Stimulated activated CD4-positive, alpha-beta T cell treated with anti-CD3 and anti-CD28 coated beads, Interleukin-4, amount 100 ng/mL, for 4 hours (primary cell): ENCODE results near the gene FARP1.
"Not testable (repeated sequence)": the region's sequence is repeated elsewhere in the genome, so short reads cannot be mapped to it uniquely, and the experiment has no call there.

Experiments used
- DNase-seq, 2 experiments: peaks; one replicate each; pipeline ENCODE4 v3.0.0-alpha.2; 2020

FARP1 gene

DNA sequence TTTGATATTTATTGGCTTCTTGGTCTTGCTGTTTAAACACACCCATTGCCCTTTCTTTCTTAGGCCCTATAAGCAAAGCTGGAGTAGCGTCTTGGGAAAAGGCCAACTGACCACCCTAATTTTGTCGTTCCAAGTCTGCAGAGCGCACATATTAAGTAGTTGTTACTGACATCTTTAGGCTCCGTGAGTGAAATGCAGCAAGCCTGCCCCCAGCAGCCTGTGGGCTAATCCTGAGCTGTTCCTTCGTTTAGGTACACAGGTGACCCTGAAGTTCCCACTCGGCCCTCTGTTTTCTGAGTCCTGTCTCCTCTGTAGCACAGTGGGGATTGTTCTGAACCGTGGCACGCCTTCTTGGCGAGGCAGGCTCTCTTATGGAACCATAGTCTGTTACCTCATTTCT is 263.5 kb downstream of the FARP1 start:
- no peak for DNase-seq

DNA sequence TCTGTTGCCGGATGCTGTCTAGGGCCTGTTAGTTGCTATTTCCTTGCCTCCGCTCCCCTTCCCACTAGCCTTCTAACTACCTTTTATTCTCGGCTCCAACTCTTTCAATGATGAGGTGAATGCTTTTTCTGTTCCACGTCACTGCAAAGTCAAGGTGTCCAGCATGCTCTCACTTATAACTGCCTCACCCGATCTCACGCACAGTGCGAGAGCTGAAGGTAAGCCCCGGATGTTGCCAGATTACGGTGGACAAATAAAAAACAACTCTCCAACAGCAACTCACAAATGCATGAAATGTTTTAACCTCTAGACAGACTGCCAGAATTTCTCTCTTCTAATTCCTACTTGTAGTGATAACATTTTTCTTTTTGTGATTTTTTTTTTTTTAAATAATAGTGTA is 264.1 kb downstream of the FARP1 start:
- DNase-seq = no peak

GRCh38 chr13:98407575-98407974 is 264.7 kb downstream of the FARP1 start:
- DNase-seq = no peak

GRCh38 chr13:98409281-98409680 is 266.4 kb downstream of the FARP1 start:
- DNase-seq = no peak

DNA sequence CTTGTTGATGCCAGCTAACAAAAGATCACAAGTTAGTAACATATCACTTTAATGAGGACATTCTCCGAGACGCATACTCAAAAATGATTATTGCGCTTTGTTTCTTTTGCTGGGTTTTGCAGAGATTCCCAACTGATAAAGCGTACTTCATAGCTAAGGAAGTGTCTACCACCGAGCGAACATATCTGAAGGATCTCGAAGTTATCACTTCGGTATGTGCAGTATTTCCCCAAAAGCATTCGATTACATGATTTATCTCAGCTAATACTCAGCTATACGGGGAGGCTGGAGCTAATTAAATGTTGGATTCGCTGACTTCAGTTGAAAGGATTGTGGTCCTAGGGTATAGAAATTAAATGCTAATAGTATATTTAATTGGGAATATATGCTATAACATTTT is 267.7 kb downstream of the FARP1 start:
- no peak for DNase-seq

DNA sequence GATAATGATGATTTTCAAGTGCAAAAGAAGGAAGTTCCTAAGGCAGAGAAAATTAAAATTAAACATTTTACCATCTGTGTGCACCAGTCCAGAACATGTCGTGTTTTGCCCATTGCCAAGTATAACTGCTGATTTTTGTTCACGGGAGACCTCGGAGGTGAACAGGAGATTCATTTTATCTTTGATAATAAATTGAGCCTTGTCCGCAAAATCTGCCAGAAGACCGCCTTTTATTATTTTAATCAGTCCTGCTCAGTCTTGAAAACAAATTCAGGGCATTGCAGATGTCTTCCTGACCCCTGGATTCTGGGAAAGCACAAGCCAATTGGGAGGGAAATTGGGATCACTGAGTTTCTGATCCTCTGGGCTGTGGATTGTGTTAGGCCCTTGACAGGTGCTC is 268.1 kb downstream of the FARP1 start:
- no peak for DNase-seq

DNA sequence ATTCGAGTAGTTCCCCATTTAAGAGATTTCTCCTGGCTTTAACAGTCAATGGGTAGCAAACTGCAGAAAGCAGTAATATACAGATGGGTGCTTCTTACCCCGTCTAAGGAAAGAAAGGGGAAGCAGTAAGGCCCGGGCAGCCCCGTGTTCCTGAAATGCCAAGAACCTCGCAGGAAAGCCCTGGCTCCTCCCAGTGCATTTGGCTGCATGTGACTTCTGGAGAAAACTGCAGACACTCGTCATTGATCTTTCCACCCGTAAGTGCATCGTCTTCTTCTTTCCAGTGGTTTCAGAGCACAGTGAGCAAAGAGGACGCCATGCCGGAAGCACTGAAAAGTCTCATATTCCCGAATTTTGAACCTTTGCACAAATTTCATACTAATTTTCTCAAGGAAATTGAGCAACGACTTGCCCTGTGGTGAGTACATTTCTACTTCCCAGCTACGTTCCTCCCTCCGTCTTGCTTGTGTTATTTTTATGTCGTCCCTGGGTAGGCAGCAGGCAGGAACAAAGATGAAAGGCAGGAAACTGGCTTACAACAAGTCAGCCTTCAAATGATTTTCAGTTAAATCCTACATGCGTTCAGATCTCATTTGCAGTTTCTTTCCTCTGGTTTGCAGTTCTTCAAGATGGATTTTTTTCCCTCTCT is 268.8 kb downstream of the FARP1 start:
- no peak for DNase-seq

- not testable (repeated sequence) for DNase-seq
Measured at GRCh38 chr13:98413278-98413677, 270.4 kb downstream of the FARP1 start.

GRCh38 chr13:98413796-98414195 is 270.9 kb downstream of the FARP1 start:
- DNase-seq = no peak

DNA sequence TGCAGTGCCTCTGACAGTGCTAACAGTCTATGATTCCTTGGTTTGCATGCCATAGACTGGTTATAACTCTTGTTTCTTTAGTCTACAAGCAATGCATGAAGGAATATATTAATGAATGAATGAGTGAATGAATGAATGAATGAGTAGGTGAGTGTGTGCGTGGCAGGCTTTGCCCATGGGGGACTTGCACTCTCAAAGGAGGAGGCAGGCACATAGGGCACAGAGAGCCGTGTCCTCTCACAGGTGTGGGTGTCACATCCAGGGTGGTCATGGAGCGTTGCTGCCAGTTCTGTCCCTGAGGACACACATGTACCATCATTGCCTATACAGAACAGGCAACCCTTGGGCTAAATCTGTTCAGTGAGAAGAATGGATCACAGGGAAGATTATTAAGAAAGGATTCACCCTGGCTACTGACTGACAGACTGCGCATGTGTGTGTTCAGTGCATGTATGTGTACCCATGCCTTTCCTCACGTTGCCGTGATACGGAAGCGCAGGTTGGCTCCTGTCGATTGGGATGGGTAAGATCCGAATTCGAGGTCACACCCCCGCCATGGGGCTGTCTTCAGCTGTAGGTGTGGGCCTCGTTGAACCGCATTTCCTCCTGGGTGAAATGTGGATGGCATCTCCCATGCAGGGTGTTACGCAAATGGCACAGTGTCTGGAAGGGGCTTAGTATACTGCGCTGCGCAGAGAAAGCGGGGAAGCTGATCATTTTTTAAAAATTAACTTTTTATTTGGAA is 272.6 kb downstream of the FARP1 start:
- no peak for DNase-seq

DNA sequence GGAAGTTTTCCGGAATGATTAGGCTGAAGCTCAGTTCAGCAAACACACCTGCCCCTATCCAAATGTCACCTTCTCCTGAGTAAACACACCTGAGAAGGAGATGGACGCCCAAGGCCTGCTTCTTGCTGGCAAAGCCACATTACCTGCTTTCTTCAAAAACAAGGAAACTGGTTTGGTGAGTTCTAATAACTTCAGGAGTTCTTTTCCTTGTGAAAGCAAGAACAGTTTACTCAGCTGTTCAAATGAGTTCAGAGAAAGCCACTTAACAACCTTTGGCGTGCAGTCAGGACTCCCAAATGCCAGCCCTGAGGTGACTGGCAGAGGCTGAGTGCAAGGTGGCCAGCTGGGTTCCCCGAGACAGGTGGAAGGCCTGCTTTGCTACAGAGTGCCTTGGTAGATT is 273.5 kb downstream of the FARP1 start:
- no peak for DNase-seq

DNA sequence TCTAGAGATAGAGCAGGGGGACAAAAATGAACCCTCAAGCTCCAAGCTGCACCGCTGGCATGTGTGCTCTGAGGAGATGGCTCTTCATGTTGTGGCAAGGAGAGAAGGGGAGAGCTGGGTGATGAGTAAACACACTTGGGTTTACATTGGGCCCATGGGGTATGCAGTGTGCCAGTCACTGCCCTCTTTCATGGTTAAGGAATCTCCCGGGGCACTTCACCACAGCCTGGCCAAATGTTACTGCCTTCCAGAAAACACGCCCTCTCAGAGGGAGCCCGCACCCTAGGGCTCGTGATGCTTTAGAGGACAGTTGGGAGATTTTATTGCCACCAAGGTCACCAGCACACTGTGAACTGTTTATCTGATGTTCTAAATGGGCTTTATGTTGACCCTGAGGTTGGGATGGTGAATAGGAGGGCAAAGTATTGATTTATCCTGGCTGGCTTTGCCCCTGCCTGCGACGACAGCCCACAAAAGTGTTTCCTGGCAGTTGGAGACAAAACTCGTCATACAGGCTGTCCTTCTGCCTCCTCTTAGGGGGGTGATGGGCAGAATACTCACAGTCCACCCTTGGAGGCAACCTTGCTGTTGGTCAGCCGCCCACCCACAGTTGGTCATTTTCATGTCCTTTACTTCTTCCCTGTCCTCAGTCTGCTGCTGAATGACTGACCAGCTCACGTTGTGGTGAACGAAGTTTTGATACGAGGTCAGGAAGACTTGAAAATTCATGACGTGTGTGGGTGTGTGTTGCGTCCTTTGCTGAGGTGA is 277.1 kb downstream of the FARP1 start:
- DNase-seq = no peak

GRCh38 chr13:98420554-98421175 is 277.8 kb downstream of the FARP1 start:
- DNase-seq = no peak

GRCh38 chr13:98422046-98422445 is 279.2 kb downstream of the FARP1 start:
- no peak for DNase-seq

DNA sequence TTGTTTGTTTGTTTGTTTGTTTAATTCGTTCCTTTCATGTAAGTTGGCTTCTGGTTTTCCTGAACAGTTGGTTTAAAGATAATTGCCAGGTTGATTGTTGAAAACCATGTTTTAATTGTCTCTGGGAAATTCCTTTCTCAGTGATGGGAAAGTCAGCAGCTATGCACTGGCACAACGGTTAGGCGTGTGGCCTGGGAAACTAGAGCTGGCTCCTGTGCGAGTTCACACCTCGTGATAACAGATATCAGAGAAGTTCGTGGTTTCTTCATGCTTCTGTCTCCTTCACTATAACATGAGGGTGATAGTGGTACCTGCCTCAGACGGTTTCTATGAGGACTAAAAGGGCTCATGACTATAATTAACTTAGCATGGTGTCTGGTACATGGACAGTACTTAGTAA is 280.5 kb downstream of the FARP1 start:
- DNase-seq = no peak

DNA sequence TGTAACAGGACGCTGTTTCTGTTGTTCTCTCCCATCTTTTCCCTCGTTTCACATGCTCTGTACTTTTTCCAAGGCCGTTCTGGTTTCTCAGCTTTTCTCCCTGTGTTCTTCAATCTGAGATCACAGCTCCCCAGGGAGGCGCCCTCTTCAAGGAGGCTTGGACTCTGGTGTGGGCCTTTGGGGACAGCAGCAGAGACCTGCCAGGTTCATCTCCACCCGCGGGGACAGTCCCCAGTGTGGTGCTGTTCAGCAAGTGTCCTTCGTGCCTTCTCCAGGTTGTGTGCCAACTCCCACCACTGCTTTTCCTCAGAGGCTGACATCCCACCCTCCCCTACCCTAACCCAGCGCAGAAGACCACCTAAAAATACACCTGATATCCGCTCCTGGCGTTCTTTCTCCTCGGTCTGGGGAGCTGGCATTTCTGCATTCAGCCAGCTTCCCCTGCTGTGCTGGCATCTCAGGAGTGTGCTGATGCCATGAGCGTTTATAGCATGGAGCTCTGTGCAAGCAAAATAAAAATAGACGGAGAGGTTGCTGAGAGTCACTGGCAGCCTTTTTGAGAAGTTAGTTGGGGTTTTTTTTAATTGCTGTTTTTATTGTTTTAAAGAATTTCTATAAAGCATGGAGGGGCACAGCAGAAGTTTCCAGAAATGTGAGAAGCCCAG is 284.6 kb downstream of the FARP1 start:
- DNase-seq = no peak

- no peak for DNase-seq
Measured at GRCh38 chr13:98428256-98428966, 285.5 kb downstream of the FARP1 start.

DNA sequence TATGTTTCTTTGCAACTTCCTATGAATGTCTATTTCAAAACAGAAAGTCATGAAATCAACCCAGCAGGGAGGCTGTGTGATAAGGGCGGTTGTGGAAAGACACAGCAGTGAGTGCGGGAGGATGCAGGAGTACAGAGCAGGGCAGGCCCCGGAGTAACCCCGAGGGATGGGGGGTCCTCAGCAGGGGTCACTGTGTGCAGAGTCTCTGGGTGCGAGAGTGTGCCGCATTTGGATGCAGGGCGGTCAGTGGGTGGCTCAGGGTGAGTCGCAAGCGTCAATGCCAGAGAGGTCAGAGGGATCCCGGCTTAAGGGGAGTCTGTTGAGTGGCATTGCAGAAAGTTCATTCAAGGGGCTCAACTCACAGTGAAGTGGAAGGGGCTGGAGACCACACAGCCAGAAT is 286.2 kb downstream of the FARP1 start:
- DNase-seq = no peak

DNA sequence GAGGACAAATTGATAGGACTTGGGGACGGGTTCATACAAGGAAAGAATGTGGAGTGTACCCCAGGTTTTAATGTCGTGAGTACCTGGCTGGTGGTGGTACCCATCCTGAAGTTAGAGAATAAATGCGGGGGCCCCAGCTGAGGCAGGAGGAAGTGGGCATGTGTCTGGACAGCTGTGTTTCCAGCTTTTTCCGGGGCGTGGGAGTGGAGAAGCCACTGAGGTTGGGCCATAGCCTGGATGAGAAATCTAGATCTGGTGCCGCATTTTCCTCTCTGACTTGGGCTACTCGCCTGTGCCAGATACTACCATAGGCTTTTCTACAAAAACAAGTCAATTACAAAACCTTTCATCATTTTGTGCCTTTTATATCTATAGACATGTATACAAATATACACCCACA is 286.6 kb downstream of the FARP1 start:
- no peak for DNase-seq

DNA sequence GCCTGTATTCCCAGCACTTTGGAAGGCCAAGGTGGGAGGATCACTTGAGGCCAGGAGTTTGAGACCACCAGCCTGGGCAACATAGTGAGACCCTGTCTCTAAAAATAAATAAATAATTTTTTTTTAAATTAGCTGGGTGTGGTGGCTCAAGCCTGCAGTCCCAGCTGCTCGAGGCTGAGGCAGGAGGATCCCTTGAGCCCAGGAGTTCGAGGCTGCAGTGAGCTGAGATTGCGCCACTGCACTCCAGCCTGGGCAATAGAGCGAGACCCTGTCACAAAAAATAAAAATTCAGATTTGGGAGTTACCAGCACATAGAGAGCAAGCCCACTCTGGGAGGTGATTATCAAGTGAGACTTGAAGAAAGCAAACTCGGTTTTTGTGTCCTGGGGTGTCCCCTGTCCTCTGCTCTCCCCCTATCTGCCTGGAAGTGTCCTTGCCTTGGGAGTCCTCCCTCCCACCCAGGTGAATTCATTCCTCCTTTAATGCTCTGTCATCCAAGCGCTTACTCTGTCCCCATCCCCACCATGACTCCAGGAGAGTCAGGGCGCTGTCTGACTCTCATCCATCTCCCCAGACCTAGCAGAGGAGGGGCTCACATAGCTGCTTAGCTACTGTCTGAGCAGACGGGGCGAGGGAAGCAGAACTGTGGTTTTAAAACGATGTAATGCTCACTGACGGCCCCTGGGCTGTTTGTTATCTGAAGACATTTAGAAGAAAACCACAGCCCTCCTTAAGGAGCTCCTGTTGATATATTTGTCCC is 287.3 kb downstream of the FARP1 start:
- DNase-seq = no peak

DNA sequence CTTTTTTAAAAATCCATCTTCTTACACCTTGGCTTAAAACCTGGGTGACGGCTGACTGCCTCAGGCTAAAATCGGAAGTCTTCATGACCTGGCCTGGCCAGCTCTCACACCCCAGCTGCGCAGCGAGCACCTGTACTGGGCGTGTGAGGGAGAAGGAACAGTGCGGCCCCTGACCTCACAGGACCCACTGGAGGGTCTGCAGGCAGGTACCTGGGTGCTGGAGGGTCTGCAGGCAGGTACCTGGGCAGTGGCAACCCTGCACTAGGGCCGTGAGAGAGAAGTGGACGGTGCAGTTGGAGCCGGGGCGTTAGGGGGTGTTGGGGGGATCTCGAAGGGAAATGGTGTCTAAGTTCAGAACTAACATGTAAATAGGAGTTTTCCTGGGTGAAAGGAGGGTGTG is 289.7 kb downstream of the FARP1 start:
- DNase-seq = no peak

GRCh38 chr13:98433654-98434053 is 290.8 kb downstream of the FARP1 start:
- DNase-seq = no peak
